Measurements from ENCODE around the gene PIK3R4.

PIK3R4 gene

DNA sequence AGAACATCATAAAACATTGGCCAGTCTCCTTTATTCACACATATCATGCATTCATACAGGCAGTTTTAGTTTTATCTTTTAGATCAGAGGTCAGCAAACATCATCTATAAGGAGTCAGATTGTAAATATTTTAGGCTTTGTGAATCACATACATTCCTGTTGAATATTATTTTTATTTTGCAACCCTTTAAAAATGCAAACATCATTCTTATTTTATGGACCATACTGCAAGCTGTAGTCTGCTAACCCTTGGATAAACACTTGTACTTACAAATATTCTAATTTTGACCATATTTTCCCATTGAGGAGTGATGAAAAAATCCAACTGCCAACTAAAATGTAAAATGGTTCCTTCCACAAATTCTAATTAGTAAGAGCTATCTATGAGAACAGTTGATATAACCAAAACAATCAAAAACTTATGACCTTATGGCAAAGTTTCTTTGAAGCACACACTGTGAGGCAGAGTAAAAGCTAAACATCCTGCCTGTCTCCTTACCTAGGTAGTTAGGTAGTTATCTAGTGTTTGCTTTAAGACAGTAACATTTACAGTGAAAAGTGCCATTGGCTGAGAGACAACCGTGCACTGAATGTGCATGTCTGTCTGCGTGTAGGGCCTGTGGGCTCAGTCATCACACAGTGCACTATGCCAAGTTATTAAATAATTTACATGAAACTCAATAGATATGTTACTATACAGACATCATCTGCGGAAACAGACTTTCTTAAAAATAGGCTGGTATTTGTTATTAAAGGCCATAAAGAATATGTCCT, 57.7 kb downstream of the PIK3R4 start:
- TF ChIP-seq, protein P1, sequence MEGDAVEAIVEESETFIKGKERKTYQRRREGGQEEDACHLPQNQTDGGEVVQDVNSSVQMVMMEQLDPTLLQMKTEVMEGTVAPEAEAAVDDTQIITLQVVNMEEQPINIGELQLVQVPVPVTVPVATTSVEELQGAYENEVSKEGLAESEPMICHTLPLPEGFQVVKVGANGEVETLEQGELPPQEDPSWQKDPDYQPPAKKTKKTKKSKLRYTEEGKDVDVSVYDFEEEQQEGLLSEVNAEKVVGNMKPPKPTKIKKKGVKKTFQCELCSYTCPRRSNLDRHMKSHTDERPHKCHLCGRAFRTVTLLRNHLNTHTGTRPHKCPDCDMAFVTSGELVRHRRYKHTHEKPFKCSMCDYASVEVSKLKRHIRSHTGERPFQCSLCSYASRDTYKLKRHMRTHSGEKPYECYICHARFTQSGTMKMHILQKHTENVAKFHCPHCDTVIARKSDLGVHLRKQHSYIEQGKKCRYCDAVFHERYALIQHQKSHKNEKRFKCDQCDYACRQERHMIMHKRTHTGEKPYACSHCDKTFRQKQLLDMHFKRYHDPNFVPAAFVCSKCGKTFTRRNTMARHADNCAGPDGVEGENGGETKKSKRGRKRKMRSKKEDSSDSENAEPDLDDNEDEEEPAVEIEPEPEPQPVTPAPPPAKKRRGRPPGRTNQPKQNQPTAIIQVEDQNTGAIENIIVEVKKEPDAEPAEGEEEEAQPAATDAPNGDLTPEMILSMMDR (IDR thresholded peaks at IDR 0.05; ENCODE audit: low read depth, low read length): no peak
- DNase-seq (ENCODE audit: extremely low read depth, low read depth): no peak

DNA sequence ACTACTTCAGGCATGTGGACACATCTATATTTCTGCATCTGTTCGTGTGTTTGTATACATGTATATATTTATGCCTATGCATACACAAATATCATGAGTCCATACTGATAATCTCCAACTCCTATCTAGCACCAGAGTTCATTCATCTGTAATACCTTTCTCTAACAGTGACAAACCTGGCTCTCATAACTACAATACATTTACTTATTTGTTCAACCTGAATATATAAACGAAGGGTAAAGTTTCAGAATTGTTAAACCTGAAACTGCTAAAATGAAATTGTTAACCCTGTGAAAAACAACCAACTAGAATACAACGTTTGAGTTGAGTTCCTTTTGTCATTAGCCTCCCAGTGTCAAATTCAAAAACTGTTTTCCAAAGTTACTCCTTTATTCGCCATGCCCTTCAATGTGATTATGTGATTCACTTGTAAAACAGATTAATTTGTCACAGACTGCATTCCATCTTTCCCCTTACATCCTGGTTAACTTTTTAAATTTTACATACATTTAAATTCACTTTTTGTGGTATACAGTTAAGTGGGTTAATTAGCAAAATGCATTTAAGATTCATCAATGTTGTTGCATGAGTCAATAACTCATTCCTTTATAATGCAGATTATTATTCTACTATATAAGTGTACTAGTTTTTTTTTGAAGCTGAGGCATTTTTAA, 58.5 kb downstream of the PIK3R4 start:
- no peak for DNase-seq (ENCODE audit: extremely low read depth, low read depth)

DNA sequence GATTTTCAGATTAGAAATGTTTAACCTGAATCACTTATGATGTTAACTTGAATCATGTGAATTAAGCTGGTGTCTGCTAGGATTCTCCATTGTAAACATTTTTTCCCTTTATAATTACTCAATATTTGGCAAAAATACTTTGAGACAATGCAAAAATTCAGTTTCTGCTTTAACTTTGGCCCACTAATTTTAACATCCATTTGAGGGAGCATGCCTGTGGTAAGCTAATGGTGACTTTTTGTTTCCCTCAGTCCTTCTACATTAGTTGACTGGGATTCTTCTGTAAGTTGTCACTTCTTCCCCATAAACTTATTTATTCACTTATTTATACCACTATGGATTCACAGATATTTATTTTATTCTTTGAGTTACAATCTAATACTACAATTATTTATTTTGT, 59.3 kb downstream of the PIK3R4 start:
- DNase-seq (ENCODE audit: extremely low read depth, low read depth): no peak
- TF ChIP-seq, protein P1 (IDR thresholded peaks at IDR 0.05; ENCODE audit: low read depth, low read length): no peak

More for the DNA sequence above, 58.5 kb downstream of the PIK3R4 start:
- TF ChIP-seq, protein P1 (IDR thresholded peaks at IDR 0.05; ENCODE audit: low read depth, low read length): no peak

DNA sequence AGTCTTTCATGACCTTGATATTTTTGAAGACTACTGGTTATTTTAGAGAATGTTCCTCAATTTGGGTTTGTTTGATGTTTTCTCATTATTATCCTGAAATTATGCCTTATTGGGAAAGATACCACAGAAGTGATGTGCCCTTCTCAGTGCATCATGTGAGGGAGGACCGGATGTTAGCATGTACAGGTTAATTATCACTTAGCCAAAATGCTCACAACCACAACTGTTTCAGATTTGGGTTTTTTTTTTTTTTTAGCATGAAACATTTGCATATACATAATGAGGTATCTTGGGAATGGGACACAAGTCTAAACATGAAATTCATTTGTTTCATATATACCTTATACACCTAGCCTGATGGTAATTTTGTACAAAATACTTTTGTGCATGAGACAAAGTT, 59.8 kb downstream of the PIK3R4 start:
- DNase-seq (ENCODE audit: extremely low read depth, low read depth): no peak
- TF ChIP-seq, protein P1 (IDR thresholded peaks at IDR 0.05; ENCODE audit: low read depth, low read length): no peak

DNA sequence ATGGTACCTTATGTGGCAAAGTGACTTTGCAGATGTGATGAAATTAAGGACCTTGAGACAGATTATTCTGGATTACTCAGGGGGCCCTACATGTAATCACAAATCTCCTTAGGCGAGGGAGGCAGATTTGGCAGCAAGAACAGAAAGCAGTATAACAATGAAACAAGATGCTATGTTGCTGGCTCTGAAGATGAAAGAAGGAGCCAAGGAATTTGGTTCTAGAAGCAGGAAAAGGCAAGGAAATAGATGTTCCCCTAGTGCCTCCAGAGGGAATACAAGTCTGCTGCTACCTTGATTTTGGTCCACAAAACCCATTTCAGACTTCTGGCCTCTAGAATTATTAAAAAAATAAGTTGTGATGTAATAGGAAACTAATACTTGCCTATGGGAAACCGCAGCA, 64.5 kb downstream of the PIK3R4 start:
- DNase-seq (ENCODE audit: extremely low read depth, low read depth): no peak
- TF ChIP-seq, protein P1 (IDR thresholded peaks at IDR 0.05; ENCODE audit: low read depth, low read length): no peak

DNA sequence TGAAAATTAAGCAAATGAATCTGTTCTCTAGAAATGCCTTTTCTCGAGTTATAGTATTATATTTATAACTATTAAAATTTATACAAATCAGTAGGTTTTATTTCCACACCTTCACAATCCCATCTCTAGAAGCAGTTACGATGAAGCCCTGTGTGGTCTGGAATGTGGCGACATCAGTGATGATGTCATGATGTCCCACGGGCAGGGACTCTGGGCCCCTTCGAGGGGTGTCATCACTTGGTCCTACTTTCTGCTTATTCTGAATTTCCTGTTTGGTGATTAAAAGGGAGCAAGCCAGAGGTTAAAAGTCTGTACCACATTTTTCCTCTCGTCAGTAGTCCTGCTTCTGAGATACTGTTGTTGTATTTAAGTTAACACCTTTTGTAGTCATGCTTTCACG, 67.4 kb downstream of the PIK3R4 start:
- no peak for DNase-seq (ENCODE audit: extremely low read depth, low read depth)
- TF ChIP-seq, protein P1 (IDR thresholded peaks at IDR 0.05; ENCODE audit: low read depth, low read length): no peak

DNA sequence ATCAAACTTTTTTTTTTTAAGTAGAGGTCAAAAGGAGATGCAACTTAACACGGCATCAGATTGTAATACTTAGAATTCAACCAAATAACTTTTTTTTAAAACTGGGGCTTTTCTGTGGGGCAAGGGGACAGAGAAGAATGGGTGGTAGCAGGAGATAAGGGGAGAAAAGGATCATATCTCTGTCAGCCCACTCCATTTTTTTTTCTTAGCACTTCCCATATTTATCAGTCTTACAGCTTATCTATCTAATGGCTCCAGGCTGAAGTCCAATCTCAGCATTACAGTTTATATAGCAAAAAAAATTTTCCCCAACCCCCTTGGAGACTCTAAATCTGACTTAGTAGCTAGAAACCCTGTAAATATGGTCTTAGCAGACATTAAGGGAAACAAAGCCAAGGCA, 69.3 kb downstream of the PIK3R4 start:
- TF ChIP-seq, protein P1 (IDR thresholded peaks at IDR 0.05; ENCODE audit: low read depth, low read length): no peak
- DNase-seq (ENCODE audit: extremely low read depth, low read depth): no peak

Measured in AG09319 (cell line).